Uterus (tissue), 4 donors: Measurements from ENCODE around the gene ACADSB. TPM values are rescaled to one million over a fixed set of nuclear protein-coding genes. Genes with fewer than 3 reads are reported as not detected.

Source experiments
- DNase-seq, 2 donors: peaks; one replicate each; pipeline ENCODE4 v3.0.0-alpha.2; 2019 to 2020
- H3K27ac ChIP-seq, 2 donors: fragments of 200-600 bp; sonication (generic); 1 replicate in 1 of 2; 2 replicates in 1 of 2; pipeline ENCODE4 v1.5.1; 2016 to 2018
- H3K27me3 ChIP-seq, 2 donors: fragments of 200-600 bp; sonication (generic); one replicate each; pipeline ENCODE4 v1.5.1; 2018 to 2019; ENCODE audit warnings: control low read depth in 1 of 2
- H3K36me3 ChIP-seq, 2 donors: fragments of 200-600 bp; sonication (generic); one replicate each; pipeline ENCODE4 v1.5.1; 2019; ENCODE audit warnings: control low read depth in 1 of 2
- H3K4me1 ChIP-seq, 2 donors: fragments of 200-600 bp; sonication (generic); one replicate each; pipeline ENCODE4 v1.5.1; 2018 to 2019; ENCODE audit warnings: control low read depth in 1 of 2
- H3K4me3 ChIP-seq, 2 donors: fragments of 200-600 bp; sonication (generic); 1 replicate in 1 of 2; 2 replicates in 1 of 2; pipeline ENCODE4 v1.5.1; 2018 to 2019; ENCODE audit warnings: mild to moderate bottlenecking in 1 of 2
- H3K9me3 ChIP-seq, 2 donors: fragments of 200-600 bp; sonication (generic); one replicate each; pipeline ENCODE4 v1.5.1; 2019; ENCODE audit warnings: control low read depth in 1 of 2
- CTCF ChIP-seq, 4 experiments: fragments of 200-600 bp in 2 of 4; fragments of 450-650 bp in 2 of 4; sonication (generic) in 2 of 4; IDR thresholded peaks; one replicate each; pipeline ENCODE4 v1.5.1; 2016 to 2019; ENCODE audit warnings: antibody characterized with exemption in 4 of 4, mild to moderate bottlenecking in 2 of 4, moderate library complexity in 1 of 4
- POLR2A ChIP-seq, 2 donors: fragments of 450-650 bp; IDR thresholded peaks; one replicate each; pipeline ENCODE4 v1.6.1; 2016; ENCODE audit warnings: antibody characterized with exemption in 2 of 2, mild to moderate bottlenecking in 1 of 2, moderate library complexity in 1 of 2
- intact Hi-C: fragments of 100-400 bp; cut with DNase I; formaldehyde crosslinking; loops from one replicate; pipeline ENCODE4 v1.15.1; 2023; ENCODE audit warnings: low total_unique reads
- total RNA-seq, 4 donors: library from RNA; depleted of rRNA in 3 of 4; stranded (reverse); fragments of >200 nt in 3 of 4; gene quantifications; one replicate each; pipeline versions ENCODE4 v1.1.0 to v1.2.4, GENCODE V29; 2014 to 2023
- donor health status: DM: yes; HTN: yes; CAD: no.

The ACADSB gene
- total RNA-seq = 10 to 100 TPM; 13.1 to 32.2 (median 17.2) TPM

GRCh38 chr10:123008355-123009104 is at the start of gene ACADSB, which contains the start of gene IKZF5:
Gene ACADSB, plus strand, starts transcription at chr10:123009006. Its CDS starts 24 bp downstream, at chr10:123009030.
Gene IKZF5, minus strand, starts transcription at chr10:123008795. Its CDS starts 10,170 bp downstream, at chr10:122998625.
- TF ChIP-seq CTCF (IDR thresholded peaks at IDR 0.05) = peak in 1 of 4 experiments; percentile 33
- TF ChIP-seq POLR2A (IDR thresholded peaks at IDR 0.05) = peak; percentile 82 to 91
- H3K36me3 ChIP-seq = no peaks in the 10 kb centered on the region
- H3K27ac ChIP-seq = peak within 1 kb of the TSS; percentile 86 to 93
- peaks cover 0 to 11% of the 10 kb centered on the region in 2 donors for H3K4me1 ChIP-seq
- intact Hi-C loops = no loop called here
- peak within 1 kb of the TSS; percentile 92 to 100 for H3K4me3 ChIP-seq
- DNase-seq = peak; percentile 96 to 97
- no peaks in the 10 kb centered on the region for H3K9me3 ChIP-seq
- H3K27me3 ChIP-seq = no peaks in the 10 kb centered on the region

GRCh38 chr10:122962405-122962804 is 46.4 kb upstream of the ACADSB start:
- DNase-seq = no peak
- intact Hi-C loops = no loop called here
- no peak for TF ChIP-seq CTCF (IDR thresholded peaks at IDR 0.05)
- TF ChIP-seq POLR2A (IDR thresholded peaks at IDR 0.05) = no peak
- Histone ChIP-seq H3K4me1 (no peaks in the 10 kb centered on the region), H3K27ac (no peak overlapping the region), H3K27me3 (no peaks in the 10 kb centered on the region), H3K9me3 (no peaks in the 10 kb centered on the region), H3K4me3 (no peak overlapping the region), H3K36me3 (no peaks in the 10 kb centered on the region)

- no peak for TF ChIP-seq CTCF (IDR thresholded peaks at IDR 0.05)
- TF ChIP-seq POLR2A (IDR thresholded peaks at IDR 0.05) = no peak
- H3K9me3 ChIP-seq = no peaks in the 10 kb centered on the region
These were observed 41.9 kb upstream of the ACADSB start for GRCh38 chr10:122966879-122967278.

GRCh38 chr10:122968698-122969097 is 40.1 kb upstream of the ACADSB start:
- no peak overlapping the region for H3K27ac ChIP-seq
- DNase-seq = no peak
- H3K4me1 ChIP-seq = no peaks in the 10 kb centered on the region
- H3K27me3 ChIP-seq = no peaks in the 10 kb centered on the region
- H3K36me3 ChIP-seq = no peaks in the 10 kb centered on the region
- H3K9me3 ChIP-seq = no peaks in the 10 kb centered on the region
- intact Hi-C loops = no loop called here
- no peak overlapping the region for H3K4me3 ChIP-seq
- TF ChIP-seq POLR2A (IDR thresholded peaks at IDR 0.05) (no peak), CTCF (IDR thresholded peaks at IDR 0.05) (no peak)

More at GRCh38 chr10:122966879-122967278, 41.9 kb upstream of the ACADSB start:
- Histone ChIP-seq H3K27ac (no peak overlapping the region), H3K27me3 (no peaks in the 10 kb centered on the region), H3K4me1 (no peaks in the 10 kb centered on the region), H3K4me3 (no peak overlapping the region), H3K36me3 (no peaks in the 10 kb centered on the region)
- no peak for DNase-seq
- intact Hi-C loops = no loop called here

- intact Hi-C loops = no loop called here
- no peak overlapping the region for H3K4me3 ChIP-seq
- no peaks in the 10 kb centered on the region for H3K4me1 ChIP-seq
- TF ChIP-seq CTCF (IDR thresholded peaks at IDR 0.05) (no peak), POLR2A (IDR thresholded peaks at IDR 0.05) (no peak)
- no peak for DNase-seq
- H3K36me3 ChIP-seq = no peaks in the 10 kb centered on the region
- no peak overlapping the region for H3K27ac ChIP-seq
- H3K9me3 ChIP-seq = no peaks in the 10 kb centered on the region
- H3K27me3 ChIP-seq = no peaks in the 10 kb centered on the region
These were observed 34.8 kb upstream of the ACADSB start for GRCh38 chr10:122974023-122974422.
